T follicular helper cell (primary cell): ENCODE results near the gene GALE.
"Not testable (repeated sequence)": the region's sequence is repeated elsewhere in the genome, so short reads cannot be mapped to it uniquely, and the experiment has no call there.

Experiments
- DNase-seq: peaks from one replicate; pipeline ENCODE4 v3.0.0-alpha.2; 2020; ENCODE audit warnings: low read depth
- total RNA-seq, 2 experiments: gene quantifications; one replicate each; lab custom pipeline; 2026; lab: John Stamatoyannopoulos, UW

GALE gene
- 15.8 to 29.0 reads per million in 2 experiments for total RNA-seq

- peak; percentile 95 for DNase-seq
These were observed at the start of gene GALE for GRCh38 chr1:23800400-23801337. GALE (minus strand) TSS chr1:23800754; CDS start chr1:23799007, 1,747 bp downstream.

GRCh38 chr1:23848673-23849616 lies 48.4 kb upstream of the GALE start:
- no peak for DNase-seq

- not testable (repeated sequence) for DNase-seq
These were observed 47.0 kb upstream of the GALE start for GRCh38 chr1:23847482-23848095.

GRCh38 chr1:23845163-23845562 lies 44.6 kb upstream of the GALE start:
- no peak for DNase-seq

- no peak for DNase-seq
These were observed 43.1 kb upstream of the GALE start for GRCh38 chr1:23843644-23844043.

- peak; percentile 63 for DNase-seq
These were observed 37.9 kb upstream of the GALE start for GRCh38 chr1:23838401-23838866.

GRCh38 chr1:23837908-23838307 lies 37.4 kb upstream of the GALE start:
- no peak for DNase-seq

GRCh38 chr1:23836037-23836436 lies 35.5 kb upstream of the GALE start:
- DNase-seq: no peak

- DNase-seq: not testable (repeated sequence)
These were observed 33.6 kb upstream of the GALE start for GRCh38 chr1:23834156-23834555.

GRCh38 chr1:23827717-23828116 lies 27.2 kb upstream of the GALE start:
- DNase-seq: no peak

GRCh38 chr1:23826590-23826989 lies 26.0 kb upstream of the GALE start:
- DNase-seq: not testable (repeated sequence)

GRCh38 chr1:23825762-23826522 lies 25.4 kb upstream of the GALE start:
- DNase-seq: no peak

GRCh38 chr1:23825076-23825761 lies 24.7 kb upstream of the GALE start, which contains the start of gene HMGCL:
HMGCL (minus strand) TSS chr1:23825429; CDS start chr1:23825415, 14 bp downstream.
- peak; percentile 83 for DNase-seq

GRCh38 chr1:23824711-23825075 lies 24.1 kb upstream of the GALE start:
- no peak for DNase-seq

GRCh38 chr1:23823767-23824166 lies 23.2 kb upstream of the GALE start:
- no peak for DNase-seq

- no peak for DNase-seq
These were observed 17.1 kb upstream of the GALE start for GRCh38 chr1:23817633-23818032.

- no peak for DNase-seq
These were observed 16.4 kb upstream of the GALE start for GRCh38 chr1:23816906-23817305.

- no peak for DNase-seq
These were observed 15.8 kb upstream of the GALE start for GRCh38 chr1:23816361-23816760.

- DNase-seq: no peak
These were observed 13.5 kb upstream of the GALE start for GRCh38 chr1:23814016-23814415.

- peak; percentile 36 for DNase-seq
These were observed 10.4 kb upstream of the GALE start for GRCh38 chr1:23810818-23811540.
